Left ventricle myocardium superior (tissue), 1 donor: ENCODE results near the gene MAP3K4. TPM values are rescaled to one million over a fixed set of nuclear protein-coding genes. Genes with fewer than 3 reads are reported as not detected.

Experiments
- ATAC-seq: fragments of 200-7000 bp; cut with Tn5 transposase; one replicate; pipeline ENCODE4 v1.9.1; 2020; ENCODE audit warnings: mild to moderate bottlenecking, moderate library complexity
- DNase-seq: peaks from one replicate; pipeline ENCODE4 v3.0.0-alpha.2; 2020
- intact Hi-C: fragments of 100-400 bp; cut with micrococcal nuclease; formaldehyde crosslinking; loops from one replicate; pipeline ENCODE4 v1.11.0; 2022
- total RNA-seq: library from RNA; stranded (reverse); fragmentation: NEBNext Ultra II Directional; extraction: Animal tissue kit (Norgen Biotek cat#: 25700); gene quantifications from one replicate; pipeline ENCODE4 v1.2.1, GENCODE V29; 2021
- donor health status: DM: no; HTN: yes; CAD: no; lungs with severe emphysema.

MAP3K4 gene
- total RNA-seq, 1 donor from 2014 or later = 43.6 TPM

- intact Hi-C loops = no loop called here
- peak; percentile 61 for ATAC-seq
- DNase-seq = no peak
Observed at GRCh38 chr6:161152907-161153662, 161.5 kb downstream of the MAP3K4 start.

- no peak for DNase-seq
- intact Hi-C loops = no loop called here
- no peak for ATAC-seq
Observed at GRCh38 chr6:161153725-161154124, 162.2 kb downstream of the MAP3K4 start.

- intact Hi-C loops = no loop called here
- no peak for ATAC-seq
- DNase-seq = no peak
Observed at GRCh38 chr6:161154796-161155335, 163.3 kb downstream of the MAP3K4 start.

GRCh38 chr6:161161121-161161520, 169.6 kb downstream of the MAP3K4 start:
- intact Hi-C loops = no loop called here
- DNase-seq (no peak), ATAC-seq (no peak)

GRCh38 chr6:161161889-161162624, 170.5 kb downstream of the MAP3K4 start:
- intact Hi-C loops = no loop called here
- ATAC-seq (peak; percentile 19), DNase-seq (no peak)

GRCh38 chr6:161162722-161163121, 171.2 kb downstream of the MAP3K4 start:
- peak; percentile 73 for ATAC-seq
- intact Hi-C loops = no loop called here
- DNase-seq = peak; percentile 46

- no peak for ATAC-seq
- no peak for DNase-seq
- intact Hi-C loops = no loop called here
Observed at GRCh38 chr6:161163466-161164181, 172.1 kb downstream of the MAP3K4 start.

GRCh38 chr6:161164182-161164625, 172.6 kb downstream of the MAP3K4 start:
- intact Hi-C loops = no loop called here
- DNase-seq = no peak

GRCh38 chr6:161166176-161166575, 174.6 kb downstream of the MAP3K4 start:
- intact Hi-C loops = no loop called here
- ATAC-seq (no peak), DNase-seq (no peak)

More at GRCh38 chr6:161164182-161164625, 172.6 kb downstream of the MAP3K4 start:
- ATAC-seq = no peak

GRCh38 chr6:161166677-161167076, 175.1 kb downstream of the MAP3K4 start:
- intact Hi-C loops = no loop called here
- no peak for DNase-seq
- ATAC-seq = no peak
